ENCODE results near the gene GADD45G.
A peak's percentile ranks its signal among the peaks of the same experiment; 100 is the strongest.

GADD45G gene

DNA sequence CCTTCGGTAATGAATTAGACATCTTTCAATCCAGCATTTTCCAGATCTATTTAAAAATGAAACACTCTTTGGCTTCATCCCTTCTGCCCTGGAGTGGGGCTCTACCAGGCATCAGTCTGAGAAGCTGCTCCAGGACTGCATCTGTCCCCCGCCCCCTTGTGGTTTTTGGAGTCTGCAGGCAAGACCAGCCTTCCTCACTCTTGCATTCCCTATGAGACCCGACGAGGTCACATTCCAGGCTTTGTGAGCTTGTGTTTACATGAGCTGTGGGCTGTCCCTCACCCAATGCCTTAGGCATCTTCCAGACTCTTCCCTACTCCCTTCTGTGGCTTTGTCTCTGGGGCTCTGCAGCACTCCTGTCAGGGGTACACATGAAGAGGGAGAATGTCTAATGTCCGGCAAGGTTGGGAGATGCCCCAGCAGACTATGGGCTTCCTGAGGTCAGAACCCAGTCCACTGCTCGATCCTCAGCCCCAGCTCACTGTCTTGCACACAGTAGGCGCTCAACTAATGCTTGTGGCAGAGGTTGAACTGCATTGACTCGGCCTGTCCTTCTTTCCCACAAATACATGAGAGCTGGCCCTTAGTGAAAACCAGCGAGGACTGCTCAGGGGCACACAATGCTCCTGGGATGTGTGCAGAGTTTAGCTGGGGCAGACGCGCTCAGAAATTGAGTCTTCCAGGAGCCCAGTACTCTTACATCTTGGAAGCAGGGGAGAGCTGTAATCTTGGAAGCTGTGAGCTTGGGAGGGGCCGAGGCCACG is 11.7 kb upstream of the GADD45G start:
- DNase-seq: peak in 1 of 2 experiments; percentile 10

GRCh38 chr9:89593727-89594427 is 10.9 kb upstream of the GADD45G start:
- peak in 1 of 2 experiments; percentile 29 for DNase-seq

DNA sequence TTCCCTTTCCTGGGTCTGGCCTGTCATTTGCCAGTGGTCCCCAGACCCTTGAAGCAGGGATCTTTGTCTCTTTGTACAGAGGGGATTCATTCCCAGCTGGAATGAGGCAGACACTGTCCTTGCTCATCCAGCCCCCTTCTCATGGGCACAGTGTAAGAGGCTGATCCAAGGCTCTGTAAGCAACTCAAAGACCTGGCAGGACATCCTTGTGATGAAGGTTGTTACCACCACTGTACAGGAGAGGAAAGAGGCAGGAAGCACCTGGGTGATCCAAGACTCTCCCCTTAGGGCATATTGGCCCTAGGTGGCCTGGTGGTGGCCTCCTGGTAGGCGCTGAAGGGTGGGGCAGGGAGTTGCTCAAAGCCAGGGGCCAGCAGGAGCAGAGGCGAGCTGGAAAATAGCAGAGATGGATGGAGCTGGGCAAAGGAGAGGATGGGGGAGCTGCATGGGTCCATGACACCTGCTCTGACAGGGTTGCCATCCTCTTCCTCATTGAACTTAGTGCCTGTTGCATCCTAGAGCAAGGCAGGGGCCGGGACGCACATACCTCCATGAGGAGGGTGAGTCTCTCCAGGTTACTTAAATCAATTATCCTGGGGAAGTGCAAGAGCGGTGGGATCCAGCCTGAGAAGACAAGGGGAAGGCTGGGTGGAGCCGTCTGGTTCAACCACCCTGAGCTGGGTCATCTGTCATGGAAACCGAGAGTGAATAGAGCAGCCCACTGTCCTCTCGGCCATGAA is 9.8 kb upstream of the GADD45G start:
- DNase-seq: no peak

- no peak for DNase-seq
These were observed 9.2 kb upstream of the GADD45G start for GRCh38 chr9:89595646-89596045.

GRCh38 chr9:89596937-89597555 is 7.8 kb upstream of the GADD45G start:
- DNase-seq: no peak

- DNase-seq: peak in 1 of 2 experiments; percentile 63
These were observed 7.0 kb upstream of the GADD45G start for GRCh38 chr9:89597711-89598362.

GRCh38 chr9:89598363-89598713 is 6.5 kb upstream of the GADD45G start:
- DNase-seq: no peak

DNA sequence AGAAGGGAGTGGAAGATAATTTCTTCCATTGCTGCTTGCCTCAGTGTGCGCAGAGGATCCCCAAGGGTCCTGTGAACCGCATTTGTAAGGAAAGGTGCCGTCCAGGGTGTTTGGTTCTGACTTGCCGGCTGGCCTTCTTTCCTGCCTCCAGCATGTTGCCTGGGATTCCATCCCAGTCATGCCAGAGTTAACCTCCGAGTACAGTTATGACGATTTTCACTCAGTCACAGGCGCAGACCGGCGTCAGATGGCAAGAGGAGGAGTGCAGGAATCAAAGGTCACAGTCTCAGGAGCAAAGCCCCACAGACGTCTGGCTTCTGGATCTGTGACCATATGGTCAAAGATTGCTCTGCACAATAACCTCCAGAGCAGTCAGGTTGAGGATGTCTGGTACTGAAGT is 5.9 kb upstream of the GADD45G start:
- DNase-seq: no peak

GRCh38 chr9:89600831-89601230 is 4.0 kb upstream of the GADD45G start:
- DNase-seq: no peak

- no peak for DNase-seq
These were observed 3.5 kb upstream of the GADD45G start for GRCh38 chr9:89601306-89601705.

GRCh38 chr9:89601856-89602562 is 2.8 kb upstream of the GADD45G start:
- no peak for DNase-seq

DNA sequence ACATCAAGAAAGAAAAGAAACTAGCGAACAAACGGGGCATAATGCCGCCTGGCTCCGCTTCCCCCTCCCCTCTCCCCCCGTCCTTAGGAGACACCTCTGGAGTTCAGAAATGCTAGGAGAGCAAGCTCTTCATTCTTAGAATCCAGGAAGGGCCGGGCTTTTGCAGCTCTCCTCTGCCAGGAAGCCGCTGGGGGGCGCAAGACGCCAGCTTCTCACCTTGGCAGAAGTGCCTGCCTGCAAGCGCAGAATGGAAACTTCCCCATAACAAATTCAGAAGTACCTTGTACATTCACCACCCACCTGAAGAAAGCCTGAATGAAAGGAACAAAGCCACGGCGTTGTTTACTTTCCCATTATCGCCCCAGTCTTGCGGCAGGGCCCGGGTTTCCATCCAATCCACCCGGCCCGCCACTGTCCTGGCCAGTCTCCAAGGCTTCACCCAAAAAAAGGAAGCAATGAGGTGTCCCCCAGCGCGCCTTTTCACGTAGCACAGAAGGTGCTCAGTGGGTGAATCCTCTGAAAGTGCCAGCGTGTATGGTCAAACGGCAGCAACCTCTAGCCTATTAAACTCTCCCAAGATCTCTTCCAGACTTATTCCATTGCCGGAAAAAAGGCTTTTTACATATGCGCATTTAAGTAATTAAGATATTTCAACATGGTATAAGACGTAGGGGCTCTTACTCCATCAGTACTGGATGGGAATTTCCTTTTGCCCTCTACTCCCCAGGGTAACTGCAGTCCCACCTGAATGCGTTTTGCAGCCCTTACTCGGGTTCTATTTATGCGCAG is 1.6 kb upstream of the GADD45G start:
- peak; percentile 37 to 74 for DNase-seq

GRCh38 chr9:89603767-89604665 is 796 bp upstream of the GADD45G start:
- DNase-seq: peak in 1 of 2 experiments; percentile 38

DNA sequence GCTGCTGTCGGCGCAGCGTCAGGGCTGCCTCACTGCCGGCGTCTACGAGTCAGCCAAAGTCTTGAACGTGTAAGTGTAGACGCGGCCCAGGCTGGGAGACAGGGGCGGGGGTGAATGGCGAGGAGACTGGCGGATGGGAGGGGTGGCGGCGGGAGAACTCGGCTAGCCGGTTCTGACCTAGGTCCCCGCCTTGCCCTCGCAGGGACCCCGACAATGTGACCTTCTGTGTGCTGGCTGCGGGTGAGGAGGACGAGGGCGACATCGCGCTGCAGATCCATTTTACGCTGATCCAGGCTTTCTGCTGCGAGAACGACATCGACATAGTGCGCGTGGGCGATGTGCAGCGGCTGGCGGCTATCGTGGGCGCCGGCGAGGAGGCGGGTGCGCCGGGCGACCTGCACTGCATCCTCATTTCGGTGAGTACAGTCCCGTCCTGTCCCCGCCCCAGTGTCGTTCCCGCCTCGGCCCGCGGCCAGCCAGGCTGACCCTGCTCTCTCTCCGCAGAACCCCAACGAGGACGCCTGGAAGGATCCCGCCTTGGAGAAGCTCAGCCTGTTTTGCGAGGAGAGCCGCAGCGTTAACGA is 745 bp downstream of the GADD45G start:
- DNase-seq: no peak

- no peak for DNase-seq
These were observed 1.3 kb downstream of the GADD45G start for GRCh38 chr9:89606049-89606623.

DNA sequence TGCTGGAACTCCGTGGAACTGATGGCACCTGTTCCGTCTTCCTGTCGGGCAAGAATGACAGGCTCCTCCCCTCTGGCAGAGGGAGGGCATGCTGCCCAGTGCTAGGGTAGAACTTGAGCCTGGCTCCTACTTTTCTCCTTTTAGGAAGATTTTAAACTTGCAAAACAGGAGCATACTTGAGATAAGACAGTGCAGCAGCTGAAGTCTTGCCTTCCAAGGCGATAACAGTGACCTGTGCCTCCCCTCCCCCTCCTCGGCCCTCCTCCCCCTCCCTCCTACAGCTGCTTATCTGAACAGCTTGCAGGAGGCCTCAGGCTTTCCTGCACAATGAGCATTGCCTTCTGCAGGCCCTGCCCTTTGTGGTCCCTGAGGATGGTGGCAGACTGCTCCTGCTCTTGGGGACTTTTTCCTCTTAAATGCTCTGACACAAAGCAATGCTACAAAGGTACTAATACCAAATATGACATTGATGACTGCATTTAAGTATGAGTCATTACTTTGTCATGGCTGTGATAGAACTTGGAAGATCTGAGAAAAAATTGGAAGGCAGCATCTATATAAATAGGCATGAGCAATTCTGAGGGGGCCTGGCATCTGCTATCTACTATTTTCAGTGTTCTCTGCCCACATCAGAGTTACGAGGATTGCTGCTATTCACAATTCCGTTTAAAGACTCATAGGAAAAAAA is 2.0 kb downstream of the GADD45G start:
- DNase-seq: no peak

GRCh38 chr9:89608641-89609335 is 4.0 kb downstream of the GADD45G start:
- no peak for DNase-seq

GRCh38 chr9:89609426-89610006 is 4.7 kb downstream of the GADD45G start:
- no peak for DNase-seq
